Endodermal cell (in vitro differentiated cells): ENCODE data around the gene PRRT4. TPM values are rescaled to one million over a fixed set of nuclear protein-coding genes. Genes with fewer than 3 reads are reported as not detected.

Experiments used
- DNase-seq: peaks from one replicate; pipeline ENCODE4 v3.0.0-alpha.2; 2017
- H3K27ac ChIP-seq: 2 replicates; pipeline ENCODE4 v1.5.1; 2013; ENCODE audit warnings: mild to moderate bottlenecking, low read depth, low read length, moderate library complexity
- H3K27me3 ChIP-seq: 2 replicates; pipeline ENCODE4 v1.6.1; 2013; ENCODE audit warnings: mild to moderate bottlenecking, low read length, moderate library complexity; ENCODE audit not compliant: insufficient read depth, control insufficient read depth, poor library complexity, severe bottlenecking
- H3K36me3 ChIP-seq: 2 replicates; pipeline ENCODE4 v1.7.0; 2013; ENCODE audit warnings: mild to moderate bottlenecking, low read length, moderate library complexity; ENCODE audit not compliant: control insufficient read depth, insufficient read depth
- H3K4me1 ChIP-seq: one replicate; pipeline ENCODE4 v1.7.0; 2013; ENCODE audit warnings: low read length; ENCODE audit not compliant: control insufficient read depth, insufficient read depth
- H3K4me3 ChIP-seq: 2 replicates; pipeline ENCODE4 v1.5.1; 2013; ENCODE audit warnings: mild to moderate bottlenecking, low read length, moderate library complexity
- H3K9ac ChIP-seq: 2 replicates; pipeline ENCODE4 v1.6.1; 2013; ENCODE audit warnings: mild to moderate bottlenecking, low read length, moderate library complexity; ENCODE audit not compliant: poor library complexity, severe bottlenecking; ENCODE audit errors: extremely low read depth
- H3K9me3 ChIP-seq: 2 replicates; pipeline ENCODE4 v1.6.1; 2013; ENCODE audit warnings: mild to moderate bottlenecking, low read length, moderate library complexity; ENCODE audit not compliant: control insufficient read depth
- H3K27ac Mint-ChIP-seq: 2 replicates; pipeline ENCODE4 v1.8.0; 2020; ENCODE audit warnings: mixed read lengths
- H3K27me3 Mint-ChIP-seq: 2 replicates; pipeline ENCODE4 v1.8.0; 2021; ENCODE audit warnings: mild to moderate bottlenecking, mixed read lengths; ENCODE audit not compliant: insufficient read depth
- H3K36me3 Mint-ChIP-seq: 2 replicates; pipeline ENCODE4 v1.8.0; 2020; ENCODE audit warnings: low read depth, mixed read lengths
- H3K4me1 Mint-ChIP-seq: 2 replicates; pipeline ENCODE4 v1.8.0; 2020; ENCODE audit warnings: mixed read lengths
- H3K4me3 Mint-ChIP-seq: 2 replicates; pipeline ENCODE4 v1.8.0; 2020; ENCODE audit warnings: mild to moderate bottlenecking, moderate library complexity, mixed read lengths
- H3K9me3 Mint-ChIP-seq: 2 replicates; pipeline ENCODE4 v1.8.0; 2020; ENCODE audit warnings: mild to moderate bottlenecking, mixed read lengths
- CTCF ChIP-seq: fragments of 200-600 bp; sonication (generic); conservative IDR thresholded peaks from 2 replicates; pipeline ENCODE4 v1.5.0; 2021; ENCODE audit warnings: antibody characterized with exemption, mild to moderate bottlenecking
- WGBS, 2 experiments: methylation state at CpG; one replicate each; pipeline versions ENCODE4 v1.1.5 to v1.1.7; 2013; ENCODE audit warnings: missing lambda C conversion rate in 2 of 2, mixed read lengths in 1 of 2; ENCODE audit not compliant: insufficient coverage in 1 of 2, insufficient read length in 1 of 2; 5-methylcytosine and 5-hydroxymethylcytosine counted together
- total RNA-seq, 2 donors: library from RNA; stranded (reverse); fragmentation: NEBNext Ultra II Directional in 1 of 2; extraction: Animal tissue kit (Norgen Biotek cat#: 25700) in 1 of 2; gene quantifications; 2 replicates in 1 of 2; 3 replicates in 1 of 2; pipeline ENCODE4 v1.2.1, GENCODE V29; 2021

PRRT4 gene
- total RNA-seq, 2 donors from 2014 or later: 0.18 TPM; not detected in 1

- no peak overlapping the region for H3K27ac Mint-ChIP-seq
- H3K4me3 Mint-ChIP-seq: no peak overlapping the region
- H3K9me3 Mint-ChIP-seq: no peaks in the 10 kb centered on the region
- no peaks in the 10 kb centered on the region for H3K4me1 Mint-ChIP-seq
- Histone ChIP-seq H3K27ac (no peak overlapping the region), H3K9me3 (no peaks in the 10 kb centered on the region), H3K27me3 (peaks cover 92% of the 10 kb centered on the region), H3K4me3 (no peak overlapping the region), H3K4me1 (no peaks in the 10 kb centered on the region), H3K9ac (no peak overlapping the region), H3K36me3 (no peaks in the 10 kb centered on the region)
- WGBS, 2 experiments: 88 to 90% methylated on average over 3 of the region's 3 CpGs
- no peak for TF ChIP-seq CTCF
- H3K36me3 Mint-ChIP-seq: no peaks in the 10 kb centered on the region
- peaks cover 91% of the 10 kb centered on the region for H3K27me3 Mint-ChIP-seq
- DNase-seq: no peak
Observed at GRCh38 chr7:128353189-128353588, 8.3 kb downstream of the PRRT4 start.

GRCh38 chr7:128352636-128353035 is 8.9 kb downstream of the PRRT4 start:
- H3K9me3 Mint-ChIP-seq: no peaks in the 10 kb centered on the region
- no peak overlapping the region for H3K9ac ChIP-seq
- H3K9me3 ChIP-seq: no peaks in the 10 kb centered on the region
- DNase-seq: no peak
- no peaks in the 10 kb centered on the region for H3K4me1 Mint-ChIP-seq
- no peak overlapping the region for H3K27ac ChIP-seq
- 62 to 69% methylated on average over 6 to 8 of the region's 8 CpGs for WGBS, 2 experiments
- TF ChIP-seq CTCF: no peak
- no peaks in the 10 kb centered on the region for H3K36me3 ChIP-seq
- no peak overlapping the region for H3K4me3 Mint-ChIP-seq
- no peak overlapping the region for H3K27ac Mint-ChIP-seq
- H3K4me1 ChIP-seq: no peaks in the 10 kb centered on the region
- H3K27me3 ChIP-seq: peaks cover 92% of the 10 kb centered on the region
- H3K36me3 Mint-ChIP-seq: no peaks in the 10 kb centered on the region
- H3K27me3 Mint-ChIP-seq: peaks cover 91% of the 10 kb centered on the region
- no peak overlapping the region for H3K4me3 ChIP-seq

- Histone ChIP-seq H3K27me3 (peaks cover 88% of the 10 kb centered on the region), H3K4me1 (no peaks in the 10 kb centered on the region), H3K9me3 (no peaks in the 10 kb centered on the region), H3K27ac (no peak overlapping the region), H3K9ac (no peak overlapping the region), H3K4me3 (no peak overlapping the region), H3K36me3 (no peaks in the 10 kb centered on the region)
- no peaks in the 10 kb centered on the region for H3K9me3 Mint-ChIP-seq
- H3K4me1 Mint-ChIP-seq: no peaks in the 10 kb centered on the region
- peak; percentile 96 for DNase-seq
- H3K36me3 Mint-ChIP-seq: no peaks in the 10 kb centered on the region
- peak; percentile 80 for TF ChIP-seq CTCF
- no peak overlapping the region for H3K4me3 Mint-ChIP-seq
- WGBS, 2 experiments: 24 to 26% methylated on average over 21 to 34 of the region's 34 CpGs
- no peak overlapping the region for H3K27ac Mint-ChIP-seq
- H3K27me3 Mint-ChIP-seq: peaks cover 90% of the 10 kb centered on the region
Observed at GRCh38 chr7:128352153-128352537, 9.3 kb downstream of the PRRT4 start.
